HepG2 (cell line): Measurements from ENCODE around the gene TRIM8. TPM values are rescaled to one million over a fixed set of nuclear protein-coding genes. Genes with fewer than 3 reads are reported as not detected.

Experiments
- ATAC-seq: fragments of 200-7000 bp; cut with Tn5 transposase; 3 replicates; pipeline ENCODE4 v1.9.1; 2020; ENCODE audit warnings: mild to moderate bottlenecking, moderate library complexity
- BruUV-seq: library from RNA; stranded (reverse); fragments of 400-500 nt; replicated peaks from 2 replicates; lab custom pipeline; 2021; lab: Mats Ljungman, UMichigan
- CTCF ChIA-PET: fragments of 300-600 bp; formaldehyde crosslinking; extraction: SDS; loops from one replicate; lab custom pipeline; 2021; ENCODE audit warnings: low total read pairs, inconsistent platforms, low intra/inter-chr PET ratio; lab: Yijun Ruan, JAX
- POLR2A ChIA-PET: fragments of 350-600 bp; sonication (Branson Sonifier 250); formaldehyde crosslinking; loops from one replicate; lab custom pipeline; 2020; ENCODE audit warnings: antibody characterized with exemption, inconsistent platforms; lab: Yijun Ruan, JAX
- DNase-seq: peaks from one replicate; pipeline ENCODE4 v3.0.0-alpha.2; 2015; ENCODE audit warnings: low spot score
- FAIRE-seq: peaks from 3 replicates; lab custom pipeline; 2011; peaks lifted over from hg19 to GRCh38; lab: Jason Lieb, UNC
- H2AFZ ChIP-seq: one replicate; pipeline ENCODE4 v1.6.1; 2011; ENCODE audit warnings: low read length, inconsistent platforms
- H3K27ac ChIP-seq: fragments of 300-600 bp; 3 replicates; pipeline ENCODE4 v1.8.0; 2011; ENCODE audit warnings: mixed run types, mild to moderate bottlenecking, mixed read lengths, low read length, inconsistent platforms; ENCODE audit not compliant: insufficient read depth; ENCODE audit errors: extremely low read length
- H3K27me3 ChIP-seq, 2 experiments: fragments of 200-600 bp in 1 of 2; 2 replicates in 1 of 2; 3 replicates in 1 of 2; pipeline versions ENCODE4 v1.6.0 to v1.8.0; 2011; ENCODE audit warnings: low read length in 2 of 2, mild to moderate bottlenecking in 2 of 2, moderate library complexity in 2 of 2, inconsistent platforms in 1 of 2; ENCODE audit not compliant: insufficient read depth in 2 of 2, control insufficient read depth in 1 of 2
- H3K36me3 ChIP-seq, 2 experiments: fragments of 200-600 bp in 1 of 2; replicated peaks in 1 of 2; 2 replicates in 1 of 2; 3 replicates in 1 of 2; pipeline versions ENCODE4 v1.5.1 to v1.8.0; 2011; ENCODE audit warnings: low read length in 2 of 2, inconsistent platforms in 1 of 2; ENCODE audit not compliant: insufficient read depth in 2 of 2, control insufficient read depth in 1 of 2
- H3K4me1 ChIP-seq: 2 replicates; pipeline ENCODE4 v1.5.1; 2012; ENCODE audit warnings: low read length, inconsistent platforms; ENCODE audit not compliant: insufficient read depth
- H3K4me2 ChIP-seq: 2 replicates; pipeline ENCODE4 v1.6.0; 2011; ENCODE audit warnings: low read depth, low read length, inconsistent platforms
- H3K4me3 ChIP-seq, 3 experiments: fragments of 200-600 bp in 1 of 3; sonication (generic), shearing (Covaris generic) in 1 of 3; replicated peaks in 1 of 3; 2 replicates each; pipeline ENCODE4 v1.5.1; 2011 to 2016; ENCODE audit warnings: low read length in 3 of 3, inconsistent platforms in 2 of 3, low read depth in 2 of 3, mild to moderate bottlenecking in 2 of 3, control low read depth in 1 of 3, mixed read lengths in 1 of 3; ENCODE audit not compliant: insufficient read depth in 1 of 3
- H3K79me2 ChIP-seq: one replicate; pipeline ENCODE4 v1.6.1; 2011; ENCODE audit warnings: low read length, inconsistent platforms; ENCODE audit not compliant: insufficient read depth
- H3K9ac ChIP-seq: 2 replicates; pipeline ENCODE4 v1.6.0; 2011; ENCODE audit warnings: mild to moderate bottlenecking, low read depth, low read length, inconsistent platforms; ENCODE audit not compliant: insufficient read depth
- H3K9me3 ChIP-seq: 2 replicates; pipeline ENCODE4 v1.5.1; 2012; ENCODE audit warnings: mild to moderate bottlenecking, low read length
- H4K20me1 ChIP-seq: 2 replicates; pipeline ENCODE4 v1.6.0; 2011; ENCODE audit warnings: inconsistent platforms, mild to moderate bottlenecking, low read length, moderate library complexity; ENCODE audit not compliant: insufficient read depth
- AGO2 ChIP-seq: fragments of 200-400 bp; formaldehyde crosslinking; optimal IDR thresholded peaks from 2 replicates; pipeline ENCODE3; 2017; ENCODE audit warnings: mild to moderate bottlenecking, low read depth, low read length, moderate library complexity
- CC2D1A ChIP-seq: sonication (generic); formaldehyde crosslinking; IDR thresholded peaks from 2 replicates; pipeline ENCODE4 v1.8.1; 2023; ENCODE audit warnings: mild to moderate bottlenecking, missing genetic modification reagents
- HOXA9 ChIP-seq: sonication (generic); formaldehyde crosslinking; IDR thresholded peaks from 2 replicates; pipeline ENCODE4 v1.8.1; 2022; ENCODE audit warnings: missing genetic modification reagents, mild to moderate bottlenecking, moderate library complexity, borderline replicate concordance
- IKZF4 ChIP-seq: sonication (generic); formaldehyde crosslinking; IDR thresholded peaks from 2 replicates; pipeline ENCODE4 v1.5.1; 2020; ENCODE audit warnings: borderline replicate concordance, mild to moderate bottlenecking, low read depth, missing genetic modification reagents; ENCODE audit errors: not compliant biosample characterization
- PRDM4 ChIP-seq: sonication (generic); formaldehyde crosslinking; IDR thresholded peaks from 2 replicates; pipeline ENCODE4 v1.9.0; 2021; ENCODE audit warnings: missing genetic modification reagents, borderline replicate concordance
- SIN3A ChIP-seq: IDR thresholded peaks from 2 replicates; pipeline ENCODE4 v1.6.1; 2011; ENCODE audit warnings: low read depth, mild to moderate bottlenecking, control low read depth, low read length, borderline replicate concordance
- ZBTB44 ChIP-seq: sonication (generic); formaldehyde crosslinking; IDR thresholded peaks from 2 replicates; pipeline ENCODE4 v1.4.0; 2020; ENCODE audit warnings: missing genetic modification reagents
- ZKSCAN5 ChIP-seq: sonication (generic); formaldehyde crosslinking; IDR thresholded peaks from 2 replicates; pipeline ENCODE4 v1.5.1; 2020; ENCODE audit warnings: mild to moderate bottlenecking, missing genetic modification reagents
- ZNF276 ChIP-seq: sonication (generic); formaldehyde crosslinking; IDR thresholded peaks from 2 replicates; pipeline ENCODE4 v1.4.0; 2020; ENCODE audit warnings: mild to moderate bottlenecking, low read depth, missing genetic modification reagents
- ZNF317 ChIP-seq: sonication (generic); formaldehyde crosslinking; IDR thresholded peaks from 2 replicates; pipeline ENCODE4 v1.5.0; 2020; ENCODE audit warnings: mild to moderate bottlenecking, missing genetic modification reagents
- ZNF496 ChIP-seq: sonication (generic); formaldehyde crosslinking; IDR thresholded peaks from 2 replicates; pipeline ENCODE4 v1.8.1; 2023; ENCODE audit warnings: mild to moderate bottlenecking, moderate library complexity, missing genetic modification reagents; ENCODE audit not compliant: insufficient replicate concordance
- ZNF605 ChIP-seq: sonication (generic); formaldehyde crosslinking; IDR thresholded peaks from 2 replicates; pipeline ENCODE4 v1.8.0; 2022; ENCODE audit warnings: mild to moderate bottlenecking, missing genetic modification reagents
- ZSCAN25 ChIP-seq: sonication (generic); formaldehyde crosslinking; IDR thresholded peaks from 2 replicates; pipeline ENCODE4 v1.8.0; 2022; ENCODE audit warnings: mild to moderate bottlenecking, missing genetic modification reagents
- ZZZ3 ChIP-seq: sonication (generic); formaldehyde crosslinking; IDR thresholded peaks from 2 replicates; pipeline ENCODE4 v1.4.0; 2020; ENCODE audit warnings: missing genetic modification reagents, mild to moderate bottlenecking, borderline replicate concordance
- WGBS: methylation state at CpG from one replicate; pipeline ENCODE4 v1.1.6; 2017; ENCODE audit warnings: low lambda C conversion rate; 5-methylcytosine and 5-hydroxymethylcytosine counted together
- in situ Hi-C: cut with HindIII; loops from 2 replicates; pipeline ENCODE4 v1.10.0; 2017; ENCODE audit warnings: low pct_unique_long_range_greater_than_20kb; ENCODE audit not compliant: extremely low pct_ligation_motif_present
- intact Hi-C: fragments of 100-400 bp; cut with micrococcal nuclease; formaldehyde crosslinking; loops from one replicate; pipeline ENCODE4 v1.10.0; 2022; ENCODE audit not compliant: unreplicated experiment
- polyA plus RNA-seq, 8 experiments: library from polyadenylated mRNA; depleted of rRNA in 3 of 8; stranded (reverse) in 7 of 8; unstranded in 1 of 8; fragments of >200 nt; fragmentation: Illumina TruSeq in 4 of 8; extraction: Trizol in 4 of 8; gene quantifications; 2 replicates each; pipeline versions ENCODE4 v1.2.1 to v1.2.3, GENCODE V29; 2011 to 2016; ENCODE audit warnings: low read depth in 4 of 8, missing spikeins in 1 of 8, mixed read lengths in 1 of 8; ENCODE audit not compliant: insufficient read depth in 1 of 8
- total RNA-seq, 5 experiments: library from RNA; depleted of rRNA; stranded (reverse); fragments of >200 nt; fragmentation: Illumina TruSeq; extraction: Trizol; gene quantifications; 2 replicates each; pipeline ENCODE4 v1.2.3, GENCODE V29; 2016; ENCODE audit warnings: low read depth in 1 of 5

TRIM8 gene
- total and polyA plus RNA-seq, 2 of the 13 experiments (the other 11 are each of a cell fraction or from before 2014, with no cell fraction given): 38.9 to 66.5 TPM

GRCh38 chr10:102619281-102619981, 24.8 kb upstream of the TRIM8 start:
- Histone ChIP-seq H2AFZ (no peak overlapping the region), H3K27ac (no peak overlapping the region), H3K79me2 (no peaks in the 10 kb centered on the region), H3K36me3 (peaks cover 6 to 24% of the 10 kb centered on the region in 2 experiments; a peak in 4 of 5 replicates), H3K4me1 (peaks cover 34% of the 10 kb centered on the region), H3K4me2 (no peak overlapping the region), H3K27me3 (no peaks in the 10 kb centered on the region), H4K20me1 (no peaks in the 10 kb centered on the region), H3K9me3 (no peaks in the 10 kb centered on the region), H3K9ac (no peak overlapping the region), H3K4me3 (no peak overlapping the region)
- ChIA-PET POLR2A (interaction anchor here (0.9 kb wide), 1 partner anchor 22 kb away, joined by 3 read pairs; no protein-coding TSS in a partner anchor), CTCF (no interaction called here)
- TF ChIP-seq ZBTB44 (CRISPR knock-in tag) (no peak), ZKSCAN5 (CRISPR knock-in tag) (no peak), ZZZ3 (CRISPR knock-in tag) (no peak), AGO2 (no peak), IKZF4 (CRISPR knock-in tag) (no peak), HOXA9 (no peak), ZNF317 (CRISPR knock-in tag) (no peak), ZNF605 (no peak), ZSCAN25 (no peak), CC2D1A (no peak), SIN3A (no peak), PRDM4 (no peak), ZNF276 (CRISPR knock-in tag) (no peak), ZNF496 (CRISPR knock-in tag) (no peak)
- intact Hi-C loops (no loop called here), in situ Hi-C loops (no loop called here)
- 89% methylated on average over 11 of the region's 14 CpGs for WGBS
- FAIRE-seq (no peak), ATAC-seq (no peak), DNase-seq (no peak)
- BruUV-seq: no TSS peak
